Activated CD8-positive, alpha-beta memory T cell treated with anti-CD3 and anti-CD28 coated beads, Interleukin-2, amount 50 U/mL, for 4 hours (primary cell): ENCODE data around the gene SEL1L3.

ENCODE experiments used
- DNase-seq: peaks from one replicate; pipeline ENCODE4 v3.0.0-alpha.2; 2020

The SEL1L3 gene

GRCh38 chr4:25727711-25728493 lies 134.9 kb downstream of the SEL1L3 start:
- no peak for DNase-seq

DNA sequence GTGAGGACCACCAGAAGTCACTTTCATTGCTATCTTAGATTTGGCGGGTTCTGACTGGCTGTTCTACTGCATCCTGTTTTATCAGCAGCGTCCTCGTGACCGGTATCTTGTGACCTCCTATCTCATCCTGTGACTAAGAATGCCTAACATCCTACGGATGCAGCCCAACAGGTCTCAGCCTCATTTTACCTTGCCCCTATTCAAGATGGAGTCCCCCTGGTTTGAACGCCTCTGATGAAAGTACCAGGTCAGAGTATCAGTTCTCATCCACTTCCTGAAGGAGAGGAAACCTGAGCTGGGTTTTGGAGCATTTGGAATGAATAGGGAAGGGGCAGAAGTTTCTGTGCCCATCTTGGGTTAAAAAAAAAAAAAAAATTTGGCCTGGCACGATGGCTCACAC lies 136.9 kb downstream of the SEL1L3 start:
- no peak for DNase-seq

GRCh38 chr4:25723409-25723808 lies 139.4 kb downstream of the SEL1L3 start:
- no peak for DNase-seq

GRCh38 chr4:25722964-25723363 lies 139.8 kb downstream of the SEL1L3 start:
- no peak for DNase-seq

GRCh38 chr4:25713812-25714211 lies 149.0 kb downstream of the SEL1L3 start:
- DNase-seq, result no peak

DNA sequence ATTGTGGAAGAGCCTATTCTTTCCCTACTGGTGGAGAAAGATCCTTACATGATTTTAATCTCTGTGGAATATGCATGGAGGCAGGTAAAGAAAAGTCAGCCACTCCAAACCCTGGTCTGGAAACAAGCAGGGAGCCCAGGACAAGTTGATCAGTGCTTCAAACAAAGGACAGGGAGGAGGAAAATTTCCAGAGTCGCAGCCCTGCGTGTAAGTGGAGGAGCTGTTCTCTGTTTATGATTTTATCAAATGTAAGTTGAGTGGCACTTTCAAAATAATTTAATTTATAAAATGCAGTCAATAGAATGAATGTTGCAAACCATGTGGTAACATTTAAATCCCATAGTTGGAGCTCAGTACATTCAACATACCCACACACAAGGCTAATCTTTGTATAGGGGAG lies 150.2 kb downstream of the SEL1L3 start:
- DNase-seq, result no peak

DNA sequence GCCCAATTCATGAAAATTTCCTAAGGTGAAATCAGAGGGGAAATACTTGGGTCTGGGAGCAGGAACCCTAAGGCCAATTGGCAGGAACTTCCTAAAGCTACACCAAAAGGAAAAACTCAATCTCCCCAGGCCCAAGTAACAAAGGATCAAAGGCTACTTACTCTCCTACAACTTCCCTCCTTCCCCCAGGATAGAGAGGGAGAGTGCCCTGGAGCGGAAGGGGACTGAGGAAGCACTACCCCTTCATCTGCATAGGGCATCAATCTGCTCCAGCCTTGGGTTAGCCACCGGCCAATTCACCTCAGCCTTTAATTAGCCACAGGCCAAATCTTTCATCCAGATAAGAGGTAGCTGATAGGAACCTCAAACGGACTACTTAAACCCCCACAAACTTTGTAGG lies 152.2 kb downstream of the SEL1L3 start:
- DNase-seq, result no peak

DNA sequence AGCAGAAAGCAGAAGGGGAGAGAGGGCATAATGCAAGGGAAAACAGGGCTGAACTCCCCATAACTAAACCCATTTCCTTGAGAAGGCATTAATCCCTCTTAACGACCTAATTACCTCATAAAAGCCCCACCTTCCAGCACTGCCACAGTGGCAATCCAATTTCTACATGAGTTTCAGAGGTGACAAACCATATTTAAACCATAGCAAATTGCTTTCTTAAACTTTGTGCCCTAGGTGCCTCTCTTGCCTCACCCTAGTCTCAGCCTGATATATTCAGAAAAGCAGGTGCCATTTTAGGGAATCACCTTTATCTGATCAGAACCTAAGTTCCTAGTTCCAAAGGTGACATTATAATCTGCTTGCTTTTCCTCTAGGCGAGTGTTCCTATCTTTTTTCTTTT lies 158.3 kb downstream of the SEL1L3 start:
- no peak for DNase-seq

DNA sequence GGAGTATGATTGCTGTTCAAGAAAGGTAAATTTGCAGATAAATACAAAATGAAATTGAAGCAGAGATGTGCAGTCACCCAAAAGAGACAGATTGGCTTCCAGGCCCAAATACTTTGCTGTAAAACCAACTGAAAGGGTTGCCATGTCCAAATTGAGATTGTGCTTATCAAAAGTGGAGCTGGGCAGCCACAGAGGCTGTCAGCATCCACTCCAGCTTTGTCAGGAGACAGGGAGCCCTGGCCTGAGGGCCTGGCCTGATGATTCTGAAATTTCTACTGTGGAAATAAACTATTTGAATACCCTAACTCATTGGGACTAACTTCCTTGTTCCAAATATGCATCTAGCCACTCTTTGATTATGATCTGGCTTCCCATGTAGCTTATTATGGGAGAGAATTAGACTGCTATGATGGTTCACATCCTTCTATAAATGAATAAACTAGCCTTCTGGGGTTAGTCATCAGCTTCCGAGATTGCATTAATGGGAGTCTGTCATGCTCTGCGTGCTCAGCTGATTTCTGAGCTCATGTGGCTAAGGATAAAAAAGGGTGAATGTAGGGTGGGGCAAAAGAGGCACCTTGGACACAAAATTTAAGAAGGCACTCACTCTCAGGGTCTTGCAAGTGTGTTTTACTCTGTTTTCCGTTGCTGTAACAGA lies 158.9 kb downstream of the SEL1L3 start:
- DNase-seq, result no peak

DNA sequence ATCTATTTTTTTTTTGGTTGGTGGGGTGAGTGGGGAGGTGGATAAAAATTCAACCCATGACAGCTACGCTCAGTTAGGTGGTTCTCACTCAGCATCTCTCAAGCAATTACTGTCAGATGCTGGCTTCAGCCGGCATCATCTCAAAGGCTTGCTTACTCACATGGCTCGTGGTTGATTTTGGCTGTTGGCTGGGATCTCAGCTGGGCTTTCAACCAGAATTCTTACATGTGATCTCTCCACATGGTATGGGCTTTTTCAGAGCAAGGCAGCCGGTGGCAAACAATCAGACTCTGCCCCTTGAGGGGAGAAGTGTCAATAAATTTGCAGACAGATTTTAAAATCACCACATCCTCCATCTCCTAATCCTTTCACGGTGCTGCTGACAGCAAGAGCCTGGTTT lies 159.9 kb downstream of the SEL1L3 start:
- DNase-seq, result no peak

DNA sequence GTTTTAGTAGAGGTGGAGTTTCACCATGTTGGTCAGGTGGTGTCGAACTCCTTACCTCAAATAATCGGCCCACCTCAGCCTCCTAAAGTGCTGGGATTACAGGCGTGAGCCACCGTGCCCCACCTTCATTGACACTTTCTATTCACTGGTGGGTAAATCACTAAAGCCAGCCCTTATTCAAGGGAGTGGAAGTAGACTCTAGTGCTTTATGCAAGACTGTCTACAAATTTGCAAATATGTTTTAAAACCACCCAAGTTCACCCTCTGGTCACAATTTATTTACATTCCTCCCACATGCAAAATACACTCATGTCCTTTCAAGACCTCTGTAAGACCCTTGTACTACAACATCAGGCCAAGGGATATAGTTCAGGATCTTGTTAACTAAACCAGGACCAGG lies 162.1 kb downstream of the SEL1L3 start:
- no peak for DNase-seq

DNA sequence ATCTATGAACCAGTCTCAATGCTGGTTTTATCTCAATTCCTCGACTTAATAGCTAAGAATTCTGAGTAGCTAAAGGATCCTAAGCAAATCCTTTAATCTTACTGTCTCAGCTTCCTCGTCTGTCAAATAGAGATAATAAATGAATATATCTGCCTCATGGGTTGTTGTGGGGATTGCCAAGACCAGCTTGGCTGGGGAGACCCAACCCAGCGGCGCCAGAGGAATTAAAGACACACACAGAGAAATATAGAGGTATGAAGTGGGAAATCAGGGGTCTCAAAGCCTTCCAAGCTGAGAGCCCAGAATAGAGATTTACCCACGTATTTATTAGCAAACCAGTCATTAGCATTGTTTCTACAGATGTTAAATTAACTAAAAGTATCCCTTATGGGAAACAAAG lies 165.3 kb downstream of the SEL1L3 start:
- no peak for DNase-seq
